Spleen (tissue), 7 donors: Measurements from ENCODE around the gene FHAD1.

Experiments used
- POLR2A ChIP-seq, 3 donors: fragments of 450-650 bp; IDR thresholded peaks; one replicate each; pipeline ENCODE4 v1.5.1; 2017; ENCODE audit warnings: antibody characterized with exemption in 3 of 3, mild to moderate bottlenecking in 1 of 3
- POLR2AphosphoS5 ChIP-seq, 3 donors: sonication (generic); formaldehyde crosslinking; IDR thresholded peaks; one replicate each; pipeline ENCODE4 v1.5.1; 2017; ENCODE audit warnings: antibody characterized with exemption in 3 of 3
- TF ChIP-seq, protein P1 (sequence below), 11 experiments: fragments of 200-600 bp in 7 of 11; fragments of 450-650 bp in 4 of 11; sonication (generic) in 4 of 11; IDR thresholded peaks in 8 of 11; conservative IDR thresholded peaks in 3 of 11; 1 replicate in 7 of 11; 2 replicates in 4 of 11; pipeline versions ENCODE4 v1.4.0 to v1.8.0; 2016 to 2021; ENCODE audit warnings: antibody characterized with exemption in 11 of 11, inconsistent platforms in 4 of 11, mild to moderate bottlenecking in 1 of 11
- donor health status: DM: no; HTN: no; CAD: no; lungs with moderate emphysema.
- donor health status: DM: no; HTN: no; CAD: no.
- donor health status: DM: no; HTN: no; CAD: no.

DNA sequence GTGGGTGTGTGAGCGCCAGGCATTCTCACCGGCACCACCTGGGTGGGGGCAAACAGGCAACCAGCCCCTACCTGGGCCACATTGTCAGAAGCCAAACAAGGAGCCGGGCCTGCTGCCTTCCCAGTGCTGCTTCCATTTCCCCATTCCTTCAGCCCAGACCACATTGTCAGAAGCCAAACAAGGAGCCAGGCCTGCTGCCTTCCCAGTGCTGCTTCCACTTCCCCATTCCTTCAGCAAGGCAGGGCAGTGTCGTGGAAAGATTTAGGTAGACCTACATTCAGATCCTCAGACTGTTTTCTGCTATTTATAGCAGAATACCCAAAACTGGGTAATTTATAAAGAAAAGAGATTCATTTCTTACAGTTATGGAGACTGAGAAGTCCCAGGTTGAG is 115.7 kb downstream of the FHAD1 start:
- no peak for TF ChIP-seq POLR2A (IDR thresholded peaks at IDR 0.05)
- TF ChIP-seq, protein P1, sequence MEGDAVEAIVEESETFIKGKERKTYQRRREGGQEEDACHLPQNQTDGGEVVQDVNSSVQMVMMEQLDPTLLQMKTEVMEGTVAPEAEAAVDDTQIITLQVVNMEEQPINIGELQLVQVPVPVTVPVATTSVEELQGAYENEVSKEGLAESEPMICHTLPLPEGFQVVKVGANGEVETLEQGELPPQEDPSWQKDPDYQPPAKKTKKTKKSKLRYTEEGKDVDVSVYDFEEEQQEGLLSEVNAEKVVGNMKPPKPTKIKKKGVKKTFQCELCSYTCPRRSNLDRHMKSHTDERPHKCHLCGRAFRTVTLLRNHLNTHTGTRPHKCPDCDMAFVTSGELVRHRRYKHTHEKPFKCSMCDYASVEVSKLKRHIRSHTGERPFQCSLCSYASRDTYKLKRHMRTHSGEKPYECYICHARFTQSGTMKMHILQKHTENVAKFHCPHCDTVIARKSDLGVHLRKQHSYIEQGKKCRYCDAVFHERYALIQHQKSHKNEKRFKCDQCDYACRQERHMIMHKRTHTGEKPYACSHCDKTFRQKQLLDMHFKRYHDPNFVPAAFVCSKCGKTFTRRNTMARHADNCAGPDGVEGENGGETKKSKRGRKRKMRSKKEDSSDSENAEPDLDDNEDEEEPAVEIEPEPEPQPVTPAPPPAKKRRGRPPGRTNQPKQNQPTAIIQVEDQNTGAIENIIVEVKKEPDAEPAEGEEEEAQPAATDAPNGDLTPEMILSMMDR (IDR thresholded peaks at IDR 0.05 in 8 of 11, conservative IDR thresholded peaks at IDR 0.05 in 3 of 11): no peak
- TF ChIP-seq POLR2AphosphoS5 (IDR thresholded peaks at IDR 0.05): no peak
